K562 (cell line): ENCODE measurements around the gene GPR21. TPM values are rescaled to one million over a fixed set of nuclear protein-coding genes. Genes with fewer than 3 reads are reported as not detected.
A peak's percentile ranks its signal among the peaks of the same experiment; 100 is the strongest.

ENCODE experiments used
- ARHGAP35 ChIP-seq: fragments of 450-650 bp; IDR thresholded peaks from 2 replicates; pipeline ENCODE4 v1.6.1; 2018; ENCODE audit not compliant: partially characterized antibody
- ATF1 ChIP-seq, 2 experiments: fragments of 450-650 bp in 1 of 2; IDR thresholded peaks; 2 replicates each; pipeline ENCODE4 v1.6.1; 2016; ENCODE audit warnings: missing compliant biosample characterization in 1 of 2, missing genetic modification characterization in 1 of 2
- BDP1 ChIP-seq: IDR thresholded peaks from 3 replicates; pipeline ENCODE4 v1.6.1; 2011; ENCODE audit not compliant: insufficient read length, insufficient read depth
- CSDE1 ChIP-seq, 2 experiments: fragments of 450-650 bp; IDR thresholded peaks; 2 replicates each; pipeline ENCODE4 v1.6.1; 2016; ENCODE audit warnings: mild to moderate bottlenecking in 1 of 2
- FOSL1 ChIP-seq: fragments of 200-800 bp; sonication (Bioruptor generic); conservative IDR thresholded peaks from 2 replicates; pipeline ENCODE4 v1.6.1; 2016; ENCODE audit warnings: missing genetic modification characterization, missing compliant biosample characterization
- MIER1 ChIP-seq: fragments of 450-650 bp; IDR thresholded peaks from 2 replicates; pipeline ENCODE4 v1.6.1; 2016; ENCODE audit warnings: antibody characterized with exemption, mild to moderate bottlenecking, low read depth
- POLR2B ChIP-seq: fragments of 450-650 bp; IDR thresholded peaks from 2 replicates; pipeline ENCODE4 v1.6.1; 2018; ENCODE audit warnings: low read depth; ENCODE audit not compliant: partially characterized antibody
- RBM17 ChIP-seq: fragments of 200-400 bp; formaldehyde crosslinking; IDR thresholded peaks from 2 replicates; pipeline ENCODE4 v1.6.1; 2017; ENCODE audit warnings: low read depth, mild to moderate bottlenecking, low read length, borderline replicate concordance
- RNF219 ChIP-seq: fragments of 250-450 bp; sonication (Bioruptor Pico); IDR thresholded peaks from 2 replicates; pipeline ENCODE4 v1.5.0; 2022; ENCODE audit warnings: mild to moderate bottlenecking
- RUNX1 ChIP-seq: sonication (generic); IDR thresholded peaks from 2 replicates; pipeline ENCODE4 v1.6.1; 2016; ENCODE audit warnings: antibody characterized with exemption, low read depth
- TEAD1 ChIP-seq, 2 experiments: fragments of 450-650 bp in 1 of 2; sonication (generic) in 1 of 2; formaldehyde crosslinking; IDR thresholded peaks; 2 replicates each; pipeline versions ENCODE4 v1.4.0 to v1.8.0; 2020 to 2022; ENCODE audit warnings: mild to moderate bottlenecking in 2 of 2, missing genetic modification reagents in 1 of 2
- THRA ChIP-seq: fragments of 450-650 bp; IDR thresholded peaks from 2 replicates; pipeline ENCODE4 v1.6.1; 2017; ENCODE audit warnings: mild to moderate bottlenecking, moderate library complexity
- TOE1 ChIP-seq, 2 experiments: fragments of 450-650 bp in 1 of 2; sonication (generic) in 1 of 2; formaldehyde crosslinking in 1 of 2; IDR thresholded peaks; 2 replicates each; pipeline versions ENCODE4 v1.7.1 to v1.8.0; 2016 to 2022; ENCODE audit warnings: borderline replicate concordance in 2 of 2, mild to moderate bottlenecking in 2 of 2, antibody characterized with exemption in 1 of 2, inconsistent platforms in 1 of 2, low read depth in 1 of 2, missing genetic modification reagents in 1 of 2, moderate library complexity in 1 of 2
- ZBTB33 ChIP-seq: sonication (generic); formaldehyde crosslinking; IDR thresholded peaks from 2 replicates; pipeline ENCODE4 v1.8.1; 2023; ENCODE audit warnings: mild to moderate bottlenecking, missing genetic modification reagents
- ZNF445 ChIP-seq: fragments of 250-450 bp; sonication (Bioruptor Pico); IDR thresholded peaks from 2 replicates; pipeline ENCODE4 v1.4.0; 2020; ENCODE audit warnings: low read depth, mild to moderate bottlenecking, moderate library complexity
- ZNF668 ChIP-seq: fragments of 250-450 bp; sonication (Bioruptor Pico); IDR thresholded peaks from 2 replicates; pipeline ENCODE4 v1.8.0; 2022; ENCODE audit warnings: mild to moderate bottlenecking, inconsistent platforms
- ZNF695 ChIP-seq: fragments of 450-650 bp; formaldehyde crosslinking; IDR thresholded peaks from 2 replicates; pipeline ENCODE4 v1.4.0; 2020; ENCODE audit warnings: mild to moderate bottlenecking, moderate library complexity
- ZZZ3 ChIP-seq: fragments of 450-650 bp; IDR thresholded peaks from 2 replicates; pipeline ENCODE4 v1.6.1; 2016; ENCODE audit warnings: antibody characterized with exemption, mild to moderate bottlenecking, moderate library complexity
- polyA plus RNA-seq, 8 experiments: library from polyadenylated mRNA; depleted of rRNA in 4 of 8; stranded (reverse) in 5 of 8; unstranded in 3 of 8; fragments of >200 nt; fragmentation: Nextera tagmentation in 2 of 8; fragmentation: Illumina TruSeq in 1 of 8; extraction: Ambion mirVana in 2 of 8; extraction: Trizol in 1 of 8; gene quantifications; 2 replicates each; pipeline versions ENCODE4 v1.2.1 to v1.2.3, GENCODE V29; 2011 to 2014; ENCODE audit warnings: inconsistent platforms in 1 of 8, missing spikeins in 1 of 8
- total RNA-seq, 7 experiments: library from RNA; depleted of rRNA in 6 of 7; stranded (reverse); fragments of >200 nt in 6 of 7; fragmentation: Illumina TruSeq in 2 of 7; extraction: Trizol in 2 of 7; gene quantifications; 2 replicates each; pipeline versions ENCODE4 v1.2.1 to v1.2.3, GENCODE V29; 2011 to 2021; ENCODE audit warnings: low replicate concordance in 1 of 7
- TF ChIP-seq, protein P1 (sequence below), 2 experiments: fragments of 450-650 bp in 1 of 2; sonication (generic) in 1 of 2; formaldehyde crosslinking; conservative IDR thresholded peaks; 2 replicates each; pipeline versions ENCODE4 v1.4.0 to v1.8.1; 2020 to 2022; ENCODE audit warnings: mild to moderate bottlenecking in 1 of 2, missing genetic modification reagents in 1 of 2
- TF ChIP-seq, protein P2 (sequence below): sonication (generic); formaldehyde crosslinking; IDR thresholded peaks from 2 replicates; pipeline ENCODE4 v1.8.1; 2022; ENCODE audit warnings: missing genetic modification reagents

GPR21 gene
- total and polyA plus RNA-seq, 9 of the 15 experiments (the other 6 are each of a cell fraction or from before 2014, with no cell fraction given): 0.16 to 0.83 (median 0.36) TPM; not detected in 6

GRCh38 chr9:123000371-123001068 is 32.9 kb upstream of the GPR21 start (continued):
- TF ChIP-seq ZBTB33 (CRISPR knock-in tag) (no peak), ZNF695 (no peak), ARHGAP35 (no peak), RNF219 (CRISPR knock-in tag) (no peak), TEAD1 (CRISPR knock-in tag; IDR thresholded peaks at IDR 0.05) (no peak), ZNF668 (no peak), ZZZ3 (no peak), CSDE1 (IDR thresholded peaks at IDR 0.05) (no peak), ZNF445 (CRISPR knock-in tag) (no peak), RBM17 (no peak), BDP1 (no peak), POLR2B (no peak), TOE1 (IDR thresholded peaks at IDR 0.05; ENCODE audit: borderline replicate concordance) (no peak), TOE1 (CRISPR knock-in tag; IDR thresholded peaks at IDR 0.05; ENCODE audit: borderline replicate concordance, low read depth) (no peak), ATF1 (CRISPR knock-in tag; IDR thresholded peaks at IDR 0.05) (no peak), ATF1 (tag; IDR thresholded peaks at IDR 0.05) (no peak), RUNX1 (no peak), THRA (no peak), MIER1 (no peak), FOSL1 (peak; percentile 91)
- TF ChIP-seq, protein P1, sequence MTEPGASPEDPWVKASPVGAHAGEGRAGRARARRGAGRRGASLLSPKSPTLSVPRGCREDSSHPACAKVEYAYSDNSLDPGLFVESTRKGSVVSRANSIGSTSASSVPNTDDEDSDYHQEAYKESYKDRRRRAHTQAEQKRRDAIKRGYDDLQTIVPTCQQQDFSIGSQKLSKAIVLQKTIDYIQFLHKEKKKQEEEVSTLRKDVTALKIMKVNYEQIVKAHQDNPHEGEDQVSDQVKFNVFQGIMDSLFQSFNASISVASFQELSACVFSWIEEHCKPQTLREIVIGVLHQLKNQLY (CRISPR knock-in tag; conservative IDR thresholded peaks at IDR 0.05): no peak
- TF ChIP-seq, protein P2, sequence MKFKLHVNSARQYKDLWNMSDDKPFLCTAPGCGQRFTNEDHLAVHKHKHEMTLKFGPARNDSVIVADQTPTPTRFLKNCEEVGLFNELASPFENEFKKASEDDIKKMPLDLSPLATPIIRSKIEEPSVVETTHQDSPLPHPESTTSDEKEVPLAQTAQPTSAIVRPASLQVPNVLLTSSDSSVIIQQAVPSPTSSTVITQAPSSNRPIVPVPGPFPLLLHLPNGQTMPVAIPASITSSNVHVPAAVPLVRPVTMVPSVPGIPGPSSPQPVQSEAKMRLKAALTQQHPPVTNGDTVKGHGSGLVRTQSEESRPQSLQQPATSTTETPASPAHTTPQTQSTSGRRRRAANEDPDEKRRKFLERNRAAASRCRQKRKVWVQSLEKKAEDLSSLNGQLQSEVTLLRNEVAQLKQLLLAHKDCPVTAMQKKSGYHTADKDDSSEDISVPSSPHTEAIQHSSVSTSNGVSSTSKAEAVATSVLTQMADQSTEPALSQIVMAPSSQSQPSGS (CRISPR knock-in tag): no peak
